ENCODE data around the gene IQCF5.

DNA sequence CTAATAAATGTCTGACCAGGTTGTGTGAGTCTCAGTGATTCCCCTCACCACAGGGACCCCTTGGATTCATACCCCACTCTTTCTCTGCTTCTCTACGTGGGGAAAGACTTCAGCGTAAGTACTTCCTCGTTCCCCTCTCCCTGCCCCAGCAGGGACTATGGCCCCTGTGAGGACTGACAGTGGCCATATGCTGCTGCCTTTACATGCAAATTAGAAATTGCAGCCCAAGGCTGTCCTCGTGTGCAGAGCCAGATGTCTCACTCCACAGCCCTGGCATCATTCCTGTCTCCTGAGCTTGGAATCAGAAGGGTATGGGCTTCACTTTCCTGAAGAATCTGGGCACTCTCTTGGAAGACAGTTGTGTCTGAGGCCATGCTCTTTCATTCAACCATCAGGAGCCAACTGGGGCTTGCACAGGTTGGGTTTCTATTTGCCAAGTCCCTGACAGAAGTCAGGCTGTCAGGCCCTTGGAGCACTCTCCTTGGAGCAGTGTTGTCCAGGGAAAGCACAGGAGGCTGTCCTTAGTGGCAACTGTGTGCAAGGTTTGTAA, 44.5 kb downstream of the IQCF5 start:
- TF ChIP-seq EP300 (IDR thresholded peaks at IDR 0.05), result no peak
- no peak for TF ChIP-seq POLR2AphosphoS5 (IDR thresholded peaks at IDR 0.05)
- no peak for TF ChIP-seq POLR2A (IDR thresholded peaks at IDR 0.05; ENCODE audit: low read depth)
- TF ChIP-seq, protein P1, sequence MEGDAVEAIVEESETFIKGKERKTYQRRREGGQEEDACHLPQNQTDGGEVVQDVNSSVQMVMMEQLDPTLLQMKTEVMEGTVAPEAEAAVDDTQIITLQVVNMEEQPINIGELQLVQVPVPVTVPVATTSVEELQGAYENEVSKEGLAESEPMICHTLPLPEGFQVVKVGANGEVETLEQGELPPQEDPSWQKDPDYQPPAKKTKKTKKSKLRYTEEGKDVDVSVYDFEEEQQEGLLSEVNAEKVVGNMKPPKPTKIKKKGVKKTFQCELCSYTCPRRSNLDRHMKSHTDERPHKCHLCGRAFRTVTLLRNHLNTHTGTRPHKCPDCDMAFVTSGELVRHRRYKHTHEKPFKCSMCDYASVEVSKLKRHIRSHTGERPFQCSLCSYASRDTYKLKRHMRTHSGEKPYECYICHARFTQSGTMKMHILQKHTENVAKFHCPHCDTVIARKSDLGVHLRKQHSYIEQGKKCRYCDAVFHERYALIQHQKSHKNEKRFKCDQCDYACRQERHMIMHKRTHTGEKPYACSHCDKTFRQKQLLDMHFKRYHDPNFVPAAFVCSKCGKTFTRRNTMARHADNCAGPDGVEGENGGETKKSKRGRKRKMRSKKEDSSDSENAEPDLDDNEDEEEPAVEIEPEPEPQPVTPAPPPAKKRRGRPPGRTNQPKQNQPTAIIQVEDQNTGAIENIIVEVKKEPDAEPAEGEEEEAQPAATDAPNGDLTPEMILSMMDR (IDR thresholded peaks at IDR 0.05), result no peak

All from esophagus muscularis mucosa (tissue), 4 donors.